ENCODE results near the gene NELFCD. TPM values are rescaled to one million over a fixed set of nuclear protein-coding genes. Genes with fewer than 3 reads are reported as not detected.
"Not testable (repeated sequence)": the region's sequence is repeated elsewhere in the genome, so short reads cannot be mapped to it uniquely, and the experiment has no call there.

The NELFCD gene
- total RNA-seq, 1 experiment from 2014 or later = 144 TPM

DNA sequence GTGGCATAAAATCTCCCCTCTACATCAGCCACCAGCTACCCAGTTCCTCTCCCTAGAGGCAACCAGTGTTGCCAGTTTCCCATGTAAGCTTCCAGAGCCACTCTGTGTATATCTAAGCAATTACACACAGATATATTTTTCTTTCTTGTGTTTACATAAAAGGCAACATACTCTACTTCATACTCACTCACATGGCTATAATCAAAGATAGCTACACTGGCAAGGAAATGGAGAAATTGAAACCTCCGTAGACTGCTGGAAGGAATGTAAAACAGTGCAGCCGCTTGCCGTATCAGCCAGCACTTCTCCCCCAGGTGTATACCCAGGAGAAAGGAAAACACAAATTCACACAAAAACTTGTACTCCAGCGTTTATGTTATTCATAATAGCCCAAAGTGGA is 38.5 kb upstream of the NELFCD start:
- Histone ChIP-seq H3K9ac (ENCODE audit: low read length) (no peak overlapping the region), H3K27ac (ENCODE audit: low read length) (no peak overlapping the region), H3K27me3 (ENCODE audit: low read length) (peaks cover 68% of the 10 kb centered on the region), H3F3A (ENCODE audit: low read length, unreplicated experiment) (no peaks in the 10 kb centered on the region), H3K9me3 (ENCODE audit: low read length) (no peaks in the 10 kb centered on the region), H3K36me3 (ENCODE audit: low read depth, low read length) (no peaks in the 10 kb centered on the region), H3K79me2 (ENCODE audit: low read length) (no peaks in the 10 kb centered on the region), H3K4me3 (ENCODE audit: low read length) (no peak overlapping the region), H2AFZ (ENCODE audit: low read length) (no peak overlapping the region), H3K4me2 (ENCODE audit: low read length) (no peak overlapping the region), H3K9me2 (replicated peaks; ENCODE audit: low read length) (no peaks in the 10 kb centered on the region), H4K20me1 (ENCODE audit: low read length) (no peaks in the 10 kb centered on the region), H3K4me1 (ENCODE audit: insufficient read depth, low read length) (no peaks in the 10 kb centered on the region)
- ChIA-PET POLR2A (ENCODE audit: unreplicated experiment) (no interaction called here), CTCF (no interaction called here)
- intact Hi-C loops (cut with micrococcal nuclease) = no loop called here
- ATAC-seq = no peak
- peak; percentile 15 for DNase-seq
- BruUV-seq (replicated peaks) = no TSS peak
- TF ChIP-seq EZH2phosphoT487 (IDR thresholded peaks at IDR 0.05; ENCODE audit: borderline replicate concordance, low read length) (no peak), EZH2 (IDR thresholded peaks at IDR 0.05; ENCODE audit: low read length, unreplicated experiment) (no peak)
- TF ChIP-seq, protein P1, sequence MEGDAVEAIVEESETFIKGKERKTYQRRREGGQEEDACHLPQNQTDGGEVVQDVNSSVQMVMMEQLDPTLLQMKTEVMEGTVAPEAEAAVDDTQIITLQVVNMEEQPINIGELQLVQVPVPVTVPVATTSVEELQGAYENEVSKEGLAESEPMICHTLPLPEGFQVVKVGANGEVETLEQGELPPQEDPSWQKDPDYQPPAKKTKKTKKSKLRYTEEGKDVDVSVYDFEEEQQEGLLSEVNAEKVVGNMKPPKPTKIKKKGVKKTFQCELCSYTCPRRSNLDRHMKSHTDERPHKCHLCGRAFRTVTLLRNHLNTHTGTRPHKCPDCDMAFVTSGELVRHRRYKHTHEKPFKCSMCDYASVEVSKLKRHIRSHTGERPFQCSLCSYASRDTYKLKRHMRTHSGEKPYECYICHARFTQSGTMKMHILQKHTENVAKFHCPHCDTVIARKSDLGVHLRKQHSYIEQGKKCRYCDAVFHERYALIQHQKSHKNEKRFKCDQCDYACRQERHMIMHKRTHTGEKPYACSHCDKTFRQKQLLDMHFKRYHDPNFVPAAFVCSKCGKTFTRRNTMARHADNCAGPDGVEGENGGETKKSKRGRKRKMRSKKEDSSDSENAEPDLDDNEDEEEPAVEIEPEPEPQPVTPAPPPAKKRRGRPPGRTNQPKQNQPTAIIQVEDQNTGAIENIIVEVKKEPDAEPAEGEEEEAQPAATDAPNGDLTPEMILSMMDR (conservative IDR thresholded peaks at IDR 0.05; ENCODE audit: low read depth, low read length) = no peak

- Histone ChIP-seq H3K4me1 (ENCODE audit: insufficient read depth, low read length) (no peaks in the 10 kb centered on the region), H3K9me3 (ENCODE audit: low read length) (no peaks in the 10 kb centered on the region), H3K27me3 (ENCODE audit: low read length) (peaks cover 65% of the 10 kb centered on the region), H2AFZ (ENCODE audit: low read length) (no peak overlapping the region), H3K9me2 (replicated peaks; ENCODE audit: low read length) (no peaks in the 10 kb centered on the region), H3K27ac (ENCODE audit: low read length) (no peak overlapping the region), H3K36me3 (ENCODE audit: low read depth, low read length) (no peaks in the 10 kb centered on the region), H3K4me2 (ENCODE audit: low read length) (no peak overlapping the region), H4K20me1 (ENCODE audit: low read length) (no peaks in the 10 kb centered on the region), H3K79me2 (ENCODE audit: low read length) (no peaks in the 10 kb centered on the region), H3K4me3 (ENCODE audit: low read length) (no peak overlapping the region), H3F3A (ENCODE audit: low read length, unreplicated experiment) (no peaks in the 10 kb centered on the region), H3K9ac (ENCODE audit: low read length) (no peak overlapping the region)
- ChIA-PET CTCF (no interaction called here), POLR2A (ENCODE audit: unreplicated experiment) (no interaction called here)
- peak; percentile 74 for ATAC-seq
- no peak for TF ChIP-seq EZH2phosphoT487 (IDR thresholded peaks at IDR 0.05; ENCODE audit: borderline replicate concordance, low read length)
- TF ChIP-seq, protein P1 (conservative IDR thresholded peaks at IDR 0.05; ENCODE audit: low read depth, low read length) = no peak
- TF ChIP-seq EZH2 (IDR thresholded peaks at IDR 0.05; ENCODE audit: low read length, unreplicated experiment) = no peak
- peak; percentile 43 for DNase-seq
- no TSS peak for BruUV-seq (replicated peaks)
- intact Hi-C loops (cut with micrococcal nuclease) = no loop called here
Measured at GRCh38 chr20:58944610-58945009, 36.4 kb upstream of the NELFCD start.

GRCh38 chr20:58945965-58946631 is 35.0 kb upstream of the NELFCD start:
- Histone ChIP-seq H2AFZ (ENCODE audit: low read length) (no peak overlapping the region), H3K4me3 (ENCODE audit: low read length) (no peak overlapping the region), H3F3A (ENCODE audit: low read length, unreplicated experiment) (no peaks in the 10 kb centered on the region), H3K9me2 (replicated peaks; ENCODE audit: low read length) (no peaks in the 10 kb centered on the region), H3K27ac (ENCODE audit: low read length) (no peak overlapping the region), H3K27me3 (ENCODE audit: low read length) (peaks cover 59% of the 10 kb centered on the region), H3K36me3 (ENCODE audit: low read depth, low read length) (no peaks in the 10 kb centered on the region), H3K4me2 (ENCODE audit: low read length) (no peak overlapping the region), H3K79me2 (ENCODE audit: low read length) (no peaks in the 10 kb centered on the region), H3K9me3 (ENCODE audit: low read length) (no peaks in the 10 kb centered on the region), H3K9ac (ENCODE audit: low read length) (no peak overlapping the region), H3K4me1 (ENCODE audit: insufficient read depth, low read length) (no peaks in the 10 kb centered on the region), H4K20me1 (ENCODE audit: low read length) (no peaks in the 10 kb centered on the region)
- CTCF ChIA-PET = interaction anchor here (0.7 kb wide), 1 partner anchor 141 kb away, joined by 6 read pairs; no protein-coding TSS in a partner anchor
- ATAC-seq = no peak
- DNase-seq = no peak
- TF ChIP-seq EZH2phosphoT487 (IDR thresholded peaks at IDR 0.05; ENCODE audit: borderline replicate concordance, low read length) (no peak), EZH2 (IDR thresholded peaks at IDR 0.05; ENCODE audit: low read length, unreplicated experiment) (no peak)
- TF ChIP-seq, protein P1 (conservative IDR thresholded peaks at IDR 0.05; ENCODE audit: low read depth, low read length) = no peak
- intact Hi-C loops (cut with micrococcal nuclease) = no loop called here
- no TSS peak for BruUV-seq (replicated peaks)
- POLR2A ChIA-PET (ENCODE audit: unreplicated experiment) = no interaction called here

- H3K9me2 ChIP-seq (replicated peaks; ENCODE audit: low read length); H3K9me3 ChIP-seq (ENCODE audit: low read length); POLR2A ChIA-PET (ENCODE audit: unreplicated experiment); H3K4me3 ChIP-seq (ENCODE audit: low read length); H3K4me1 ChIP-seq (ENCODE audit: insufficient read depth, low read length); DNase-seq; H3F3A ChIP-seq (ENCODE audit: low read length, unreplicated experiment); H3K79me2 ChIP-seq (ENCODE audit: low read length); BruUV-seq (replicated peaks); H2AFZ ChIP-seq (ENCODE audit: low read length); H3K36me3 ChIP-seq (ENCODE audit: low read depth, low read length); H3K27ac ChIP-seq (ENCODE audit: low read length); ATAC-seq; H3K4me2 ChIP-seq (ENCODE audit: low read length); H4K20me1 ChIP-seq (ENCODE audit: low read length); CTCF ChIA-PET; intact Hi-C loops (cut with micrococcal nuclease); H3K9ac ChIP-seq (ENCODE audit: low read length): not testable (repeated sequence)
- peaks cover 61% of the 10 kb centered on the region for H3K27me3 ChIP-seq (ENCODE audit: low read length)
Measured at GRCh38 chr20:58947797-58948388, 33.2 kb upstream of the NELFCD start.

Measured in PC-3 (cell line).